HG03460 (cell line): ENCODE measurements around the gene GABRB1.

Experiments used
- ATAC-seq: cut with Tn5 transposase; IDR thresholded peaks from one replicate; pipeline ENCODE4 v1.9.1; 2021; ENCODE audit not compliant: unreplicated experiment

The GABRB1 gene

GRCh38 chr4:47031011-47031678 lies at the start of gene GABRB1:
TSS of gene GABRB1 (plus strand) at chr4:47031567.
- no peak for ATAC-seq

GRCh38 chr4:46984781-46985180 lies 46.6 kb upstream of the GABRB1 start:
- no peak for ATAC-seq

GRCh38 chr4:46986922-46987638 lies 44.3 kb upstream of the GABRB1 start:
- ATAC-seq, result no peak

- no peak for ATAC-seq
These were observed 39.0 kb upstream of the GABRB1 start for GRCh38 chr4:46992338-46992737.

- ATAC-seq, result no peak
These were observed 38.0 kb upstream of the GABRB1 start, which contains the start of gene GABRA4 for GRCh38 chr4:46993075-46994006. TSS of gene GABRA4 (minus strand) at chr4:46993581. CDS start at chr4:46993424, 157 bp downstream.

GRCh38 chr4:46994007-46994405 lies 37.4 kb upstream of the GABRB1 start:
- no peak for ATAC-seq

- no peak for ATAC-seq
These were observed 31.8 kb upstream of the GABRB1 start for GRCh38 chr4:46999566-46999965.

GRCh38 chr4:47000406-47000805 lies 31.0 kb upstream of the GABRB1 start:
- ATAC-seq, result no peak

- ATAC-seq, result no peak
These were observed 28.8 kb upstream of the GABRB1 start for GRCh38 chr4:47002580-47002979.

GRCh38 chr4:47010347-47010911 lies 20.9 kb upstream of the GABRB1 start:
- ATAC-seq, result peak; percentile 12

- ATAC-seq, result peak; percentile 94
These were observed 20.4 kb upstream of the GABRB1 start for GRCh38 chr4:47010912-47011446.

- no peak for ATAC-seq
These were observed 18.7 kb upstream of the GABRB1 start for GRCh38 chr4:47012676-47013075.

GRCh38 chr4:47013373-47013772 lies 18.0 kb upstream of the GABRB1 start:
- ATAC-seq, result no peak

GRCh38 chr4:47017081-47017480 lies 14.3 kb upstream of the GABRB1 start:
- ATAC-seq, result no peak

GRCh38 chr4:47017494-47017893 lies 13.9 kb upstream of the GABRB1 start:
- no peak for ATAC-seq

- no peak for ATAC-seq
These were observed 511 bp downstream of the GABRB1 start for GRCh38 chr4:47031751-47032404.

- ATAC-seq, result peak; percentile 91
These were observed 1.2 kb downstream of the GABRB1 start for GRCh38 chr4:47032405-47033106.

GRCh38 chr4:47038263-47038662 lies 6.9 kb downstream of the GABRB1 start:
- no peak for ATAC-seq

- no peak for ATAC-seq
These were observed 9.5 kb downstream of the GABRB1 start for GRCh38 chr4:47040828-47041227.

GRCh38 chr4:47043821-47044220 lies 12.5 kb downstream of the GABRB1 start:
- no peak for ATAC-seq
